ENCODE data around the gene AJUBA. TPM values are rescaled to one million over a fixed set of nuclear protein-coding genes. Genes with fewer than 3 reads are reported as not detected.

AJUBA gene
- total and polyA plus RNA-seq, 2 experiments from 2014 or later: 17.8 to 70.7 TPM

DNA sequence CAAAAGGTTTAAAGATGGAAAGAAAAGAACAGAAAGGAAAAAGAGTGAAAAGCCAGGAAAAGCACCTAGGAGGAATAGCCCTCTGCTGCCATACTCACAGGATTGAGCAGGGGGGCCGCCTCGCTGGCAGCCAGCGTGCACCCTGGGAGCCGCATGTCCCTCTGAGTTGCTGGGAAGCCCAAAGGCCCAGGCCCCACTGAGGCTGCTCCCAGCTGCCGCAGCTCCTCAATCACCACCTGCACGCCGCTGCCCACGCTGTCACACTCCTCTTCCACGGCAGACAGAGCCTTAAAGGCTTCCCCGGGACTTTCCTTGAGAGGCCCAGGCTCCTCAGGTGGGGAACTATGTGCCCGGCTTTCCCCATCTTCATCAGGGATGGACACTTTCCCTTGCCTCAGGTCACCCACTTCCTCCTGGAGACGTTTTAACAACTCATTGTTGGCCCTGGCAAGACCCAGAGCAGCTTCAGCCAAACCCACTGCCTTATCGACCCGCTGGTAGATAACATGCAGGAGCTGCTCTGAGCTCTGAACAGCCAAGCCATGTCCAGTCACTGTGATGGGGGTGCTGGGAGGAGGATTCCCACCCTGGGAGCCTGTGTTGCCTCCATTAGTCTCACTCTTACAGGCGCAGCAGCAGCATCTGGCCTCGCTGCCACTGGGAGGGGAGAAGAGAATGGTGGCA lies 16.1 kb upstream of the AJUBA start:
- H2AFZ ChIP-seq: no peak overlapping the region
- in situ Hi-C loops (cut with MboI): no loop called here
- 90 to 92% methylated on average over 16 of the region's 16 CpGs for WGBS, 2 experiments (ENCODE audit: low coverage in 1 of 2, low lambda C conversion rate in 2 of 2, missing lambda C conversion rate in 2 of 2)
- no peak for DNase-seq
- H3K4me1 ChIP-seq (ENCODE audit: insufficient read depth): peaks cover 9% of the 10 kb centered on the region
- no peaks in the 10 kb centered on the region for H3K79me2 ChIP-seq (ENCODE audit: insufficient read depth)
- H3K4me3 ChIP-seq: no peak overlapping the region
- H3K27ac ChIP-seq: no peak overlapping the region
- no peaks in the 10 kb centered on the region for H3K36me3 ChIP-seq (ENCODE audit: low read depth)
- no peak overlapping the region for H3K9ac ChIP-seq
- no peak for TF ChIP-seq EZH2phosphoT487 (IDR thresholded peaks at IDR 0.05; ENCODE audit: insufficient read depth, low read depth)
- H3K27me3 ChIP-seq (replicated peaks; ENCODE audit: insufficient read depth): no peaks in the 10 kb centered on the region
- no peaks in the 10 kb centered on the region for H3K9me2 ChIP-seq (ENCODE audit: insufficient read depth)
- no peaks in the 10 kb centered on the region for H4K20me1 ChIP-seq (ENCODE audit: insufficient read depth)
- H3K4me2 ChIP-seq (ENCODE audit: unreplicated experiment): no peak overlapping the region
- no peaks in the 10 kb centered on the region for H3K9me3 ChIP-seq (ENCODE audit: low read depth)
- H3F3A ChIP-seq (ENCODE audit: insufficient read depth): no peaks in the 10 kb centered on the region

DNA sequence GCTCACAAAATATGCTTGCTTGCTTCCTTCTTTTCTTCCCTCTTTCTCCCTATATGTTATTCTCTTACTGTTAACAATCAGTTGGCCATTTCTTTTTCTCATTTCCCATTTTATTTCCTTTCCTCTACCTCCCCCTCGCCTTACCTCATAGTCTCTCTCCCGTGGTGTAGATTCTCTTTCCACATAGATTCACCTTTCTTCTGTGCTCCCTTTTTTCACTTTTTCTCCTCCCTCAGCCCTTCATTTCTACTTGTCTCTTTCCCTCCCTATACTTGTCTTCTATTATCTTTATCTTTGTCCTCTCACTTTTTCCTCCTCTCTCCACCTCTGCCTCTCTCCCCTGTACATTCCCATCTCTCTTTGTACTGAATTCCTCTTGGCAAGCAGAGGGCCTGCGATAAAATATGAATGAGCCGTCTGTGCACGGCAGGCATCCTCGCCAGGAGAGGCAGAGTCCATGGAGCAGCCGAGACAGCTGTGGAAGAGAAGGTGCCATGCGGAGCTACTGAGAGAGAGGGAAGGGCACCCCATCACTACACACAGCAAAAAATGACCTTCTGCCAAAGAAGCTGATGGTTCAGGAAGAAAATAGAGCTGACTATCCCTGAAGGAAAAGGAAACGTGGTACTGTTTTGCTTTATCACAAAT lies 15.4 kb upstream of the AJUBA start:
- Histone ChIP-seq H3K79me2 (ENCODE audit: insufficient read depth) (no peaks in the 10 kb centered on the region), H2AFZ (no peak overlapping the region), H3F3A (ENCODE audit: insufficient read depth) (no peaks in the 10 kb centered on the region), H3K36me3 (ENCODE audit: low read depth) (no peaks in the 10 kb centered on the region), H3K4me2 (ENCODE audit: unreplicated experiment) (no peak overlapping the region), H3K9ac (no peak overlapping the region), H3K27me3 (replicated peaks; ENCODE audit: insufficient read depth) (no peaks in the 10 kb centered on the region), H3K9me3 (ENCODE audit: low read depth) (no peaks in the 10 kb centered on the region), H4K20me1 (ENCODE audit: insufficient read depth) (no peaks in the 10 kb centered on the region), H3K27ac (no peak overlapping the region), H3K4me1 (ENCODE audit: insufficient read depth) (peaks cover 9% of the 10 kb centered on the region), H3K9me2 (ENCODE audit: insufficient read depth) (no peaks in the 10 kb centered on the region), H3K4me3 (no peak overlapping the region)
- no peak for TF ChIP-seq EZH2 (IDR thresholded peaks at IDR 0.05; ENCODE audit: insufficient read depth, poor library complexity, severe bottlenecking)
- TF ChIP-seq EZH2phosphoT487 (IDR thresholded peaks at IDR 0.05; ENCODE audit: insufficient read depth, low read depth): no peak
- in situ Hi-C loops (cut with MboI): no loop called here
- DNase-seq: no peak
- WGBS, 2 experiments (ENCODE audit: low coverage in 1 of 2, low lambda C conversion rate in 2 of 2, missing lambda C conversion rate in 2 of 2): 74 to 76% methylated on average over 9 of the region's 9 CpGs

DNA sequence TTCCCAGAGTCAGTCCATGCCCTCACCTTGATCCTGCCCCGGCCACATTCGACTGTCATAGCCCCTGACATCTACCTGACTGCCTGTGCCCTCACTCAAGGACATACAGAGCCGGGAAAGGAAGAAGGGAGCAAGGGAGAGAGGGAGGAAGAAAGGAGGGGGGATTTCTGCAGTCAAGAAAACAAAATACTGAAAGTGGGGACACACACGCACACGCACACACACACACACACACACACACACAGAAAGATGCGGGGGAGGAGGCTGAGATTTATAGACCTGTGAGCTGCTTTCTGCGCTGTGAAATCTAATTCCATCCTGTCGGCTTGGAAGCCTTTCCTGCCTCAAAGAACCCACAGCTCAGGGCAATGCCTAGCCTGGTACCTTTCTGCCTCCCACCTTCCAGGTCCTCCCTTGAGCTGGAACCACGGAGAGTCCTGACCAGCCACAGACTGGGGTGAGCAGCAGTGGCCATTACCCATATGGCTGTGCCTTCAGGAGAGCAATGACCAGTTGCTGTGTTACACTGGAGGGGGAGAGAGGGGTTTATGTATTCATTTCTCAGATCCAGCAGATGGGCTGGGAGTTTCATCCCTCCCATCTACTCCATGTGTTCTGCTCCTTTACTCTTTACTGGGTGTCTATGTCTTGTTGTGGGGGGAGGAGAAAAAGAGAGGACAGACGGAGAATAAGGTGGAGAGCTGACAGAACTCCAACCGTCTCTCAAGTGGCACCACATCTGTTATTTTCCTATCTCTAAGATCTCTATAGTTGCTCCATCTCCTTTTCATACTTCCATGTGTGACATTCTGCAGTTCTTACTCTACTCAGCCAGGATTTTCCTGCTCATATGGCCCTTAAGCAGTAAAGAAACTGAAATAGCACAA lies 14.7 kb upstream of the AJUBA start:
- Histone ChIP-seq H3K9ac (no peak overlapping the region), H3K79me2 (ENCODE audit: insufficient read depth) (no peaks in the 10 kb centered on the region), H3K4me1 (ENCODE audit: insufficient read depth) (peaks cover 9% of the 10 kb centered on the region), H4K20me1 (ENCODE audit: insufficient read depth) (no peaks in the 10 kb centered on the region), H2AFZ (no peak overlapping the region), H3K9me3 (ENCODE audit: low read depth) (no peaks in the 10 kb centered on the region), H3K27ac (no peak overlapping the region), H3K36me3 (ENCODE audit: low read depth) (no peaks in the 10 kb centered on the region), H3K27me3 (replicated peaks; ENCODE audit: insufficient read depth) (no peaks in the 10 kb centered on the region), H3K4me2 (ENCODE audit: unreplicated experiment) (no peak overlapping the region), H3K4me3 (no peak overlapping the region), H3K9me2 (ENCODE audit: insufficient read depth) (no peaks in the 10 kb centered on the region), H3F3A (ENCODE audit: insufficient read depth) (no peaks in the 10 kb centered on the region)
- DNase-seq: no peak
- in situ Hi-C loops (cut with MboI): no loop called here
- WGBS, 2 experiments (ENCODE audit: low coverage in 1 of 2, low lambda C conversion rate in 2 of 2, missing lambda C conversion rate in 2 of 2): 85% methylated on average over 10 to 11 of the region's 11 CpGs
- TF ChIP-seq EZH2phosphoT487 (IDR thresholded peaks at IDR 0.05; ENCODE audit: insufficient read depth, low read depth) (no peak), EZH2 (IDR thresholded peaks at IDR 0.05; ENCODE audit: insufficient read depth, poor library complexity, severe bottlenecking) (no peak)

DNA sequence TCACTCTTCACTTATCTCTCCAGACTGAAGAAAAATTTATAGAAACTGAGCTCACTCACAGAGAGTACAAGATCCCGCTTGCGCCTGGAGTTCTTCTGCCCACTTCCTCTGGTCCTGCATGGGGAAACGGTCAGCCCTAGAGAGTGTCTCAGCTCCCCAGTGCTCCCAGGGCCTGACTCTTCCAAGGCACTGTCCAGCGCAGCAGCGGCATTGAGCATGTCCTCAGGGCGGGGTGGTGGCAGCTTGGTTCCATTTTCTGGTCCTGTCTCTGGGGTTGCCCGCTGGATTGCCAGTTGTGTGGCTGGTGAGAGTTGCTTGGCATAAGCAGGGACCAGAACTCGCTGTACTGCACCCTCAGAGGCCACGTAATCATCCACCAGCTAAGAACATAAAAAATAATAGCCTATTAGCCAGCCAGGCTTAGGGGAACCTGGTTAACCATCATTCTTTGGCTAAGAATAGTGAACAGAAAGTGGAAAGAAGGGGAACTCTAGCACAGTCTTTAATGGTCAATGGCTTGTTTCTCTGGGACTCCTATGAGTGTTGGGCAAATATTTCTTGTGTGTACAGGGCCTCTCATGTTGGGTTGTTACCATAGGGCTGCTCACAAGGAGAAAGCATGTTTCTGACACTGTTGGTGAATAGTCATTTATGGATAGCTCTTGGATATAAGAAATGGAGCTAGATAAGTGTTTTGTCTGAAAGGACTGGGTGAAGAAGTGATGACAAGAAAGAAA lies 13.7 kb upstream of the AJUBA start:
- no peak for DNase-seq

More for the DNA sequence above, 13.7 kb upstream of the AJUBA start:
- H3K27ac ChIP-seq: no peak overlapping the region
- peaks cover 9% of the 10 kb centered on the region for H3K4me1 ChIP-seq (ENCODE audit: insufficient read depth)
- H3K27me3 ChIP-seq (replicated peaks; ENCODE audit: insufficient read depth): no peaks in the 10 kb centered on the region
- no peaks in the 10 kb centered on the region for H3K36me3 ChIP-seq (ENCODE audit: low read depth)
- H3F3A ChIP-seq (ENCODE audit: insufficient read depth): no peaks in the 10 kb centered on the region
- H4K20me1 ChIP-seq (ENCODE audit: insufficient read depth): no peaks in the 10 kb centered on the region
- TF ChIP-seq EZH2phosphoT487 (IDR thresholded peaks at IDR 0.05; ENCODE audit: insufficient read depth, low read depth): no peak
- no peak overlapping the region for H2AFZ ChIP-seq
- in situ Hi-C loops (cut with MboI): no loop called here
- no peak overlapping the region for H3K4me2 ChIP-seq (ENCODE audit: unreplicated experiment)
- H3K9me2 ChIP-seq (ENCODE audit: insufficient read depth): no peaks in the 10 kb centered on the region
- WGBS, 2 experiments (ENCODE audit: low coverage in 1 of 2, low lambda C conversion rate in 2 of 2, missing lambda C conversion rate in 2 of 2): 96% methylated on average over 9 of the region's 9 CpGs
- no peak overlapping the region for H3K4me3 ChIP-seq
- no peaks in the 10 kb centered on the region for H3K79me2 ChIP-seq (ENCODE audit: insufficient read depth)
- H3K9ac ChIP-seq: no peak overlapping the region
- H3K9me3 ChIP-seq (ENCODE audit: low read depth): no peaks in the 10 kb centered on the region

Measured in GM23248 (cell line).